Stromal cell of bone marrow (primary cell): Measurements from ENCODE around the gene LFNG.

Experiments used
- DNase-seq: peaks from one replicate; pipeline ENCODE4 v3.0.0-alpha.2; 2012; ENCODE audit warnings: low read depth

Gene LFNG

DNA sequence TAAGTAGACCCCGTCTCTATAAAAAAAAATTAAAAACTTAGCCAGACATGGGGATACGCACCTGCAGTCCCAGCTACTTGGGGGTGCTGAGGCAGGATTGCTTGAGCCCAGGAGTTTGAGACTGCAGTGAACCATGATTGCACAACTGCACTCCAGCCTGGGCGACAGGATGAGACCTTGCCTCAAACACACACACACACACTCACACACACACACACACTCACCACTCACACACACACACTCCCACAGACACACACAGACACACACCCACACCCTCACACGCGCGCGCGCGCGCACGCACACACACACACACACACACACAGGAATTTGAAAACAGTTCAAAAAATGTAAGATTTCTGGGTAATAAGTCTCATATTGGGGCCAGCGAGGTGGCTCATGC is 34.7 kb upstream of the LFNG start:
- no peak for DNase-seq

DNA sequence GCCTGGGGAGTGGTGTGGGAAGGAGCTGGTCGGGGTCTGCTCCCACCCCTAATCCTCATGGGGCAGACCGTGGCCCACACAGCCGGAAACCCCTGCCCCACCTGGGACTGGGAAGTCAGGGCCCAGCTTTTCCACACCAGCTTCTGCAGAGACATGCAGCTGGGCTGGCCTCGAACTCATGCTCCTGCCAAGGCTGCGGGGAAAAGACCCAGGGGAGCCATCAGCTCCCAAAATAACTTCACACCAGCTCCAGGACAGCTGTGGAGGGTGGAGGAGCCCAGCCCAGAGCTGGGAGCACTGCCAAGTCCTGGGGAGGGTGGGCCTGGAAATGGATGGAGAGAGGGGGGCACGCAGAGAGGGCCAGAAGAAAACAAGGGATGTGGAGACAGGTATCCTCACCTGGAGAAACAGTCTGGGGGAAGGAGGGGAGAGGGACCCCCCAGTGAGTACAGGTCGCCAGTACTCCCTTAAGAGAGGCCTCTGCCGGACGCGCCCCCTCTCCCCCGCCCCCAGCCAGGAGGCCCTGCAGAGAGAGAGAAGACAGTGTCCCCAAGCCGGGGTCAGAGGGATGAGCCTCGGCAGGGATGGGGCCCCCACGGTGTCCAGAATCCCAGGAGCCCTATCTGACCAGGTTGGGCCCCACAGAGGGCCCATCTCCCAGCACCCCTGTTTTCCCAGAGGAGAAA is 31.8 kb upstream of the LFNG start:
- DNase-seq, result no peak

DNA sequence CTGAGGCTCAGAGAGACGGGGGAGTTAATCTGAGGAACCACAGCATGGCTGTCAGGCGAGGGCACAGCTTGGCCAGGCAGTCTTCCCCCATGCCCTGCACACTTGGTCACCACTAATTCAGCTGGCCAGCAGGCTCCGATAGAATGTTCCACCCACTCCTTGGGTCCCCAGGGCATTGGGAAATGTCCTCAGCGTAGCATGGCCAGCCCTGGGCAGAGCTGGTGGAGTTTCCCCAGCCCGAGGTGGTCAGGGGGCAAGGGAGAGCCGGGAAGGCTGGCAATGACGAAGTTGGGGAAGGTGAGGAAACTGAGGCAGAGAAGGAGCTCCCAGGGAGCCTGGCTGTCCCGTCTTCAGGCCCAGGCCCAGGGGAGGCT is 31.3 kb upstream of the LFNG start:
- DNase-seq, result no peak

DNA sequence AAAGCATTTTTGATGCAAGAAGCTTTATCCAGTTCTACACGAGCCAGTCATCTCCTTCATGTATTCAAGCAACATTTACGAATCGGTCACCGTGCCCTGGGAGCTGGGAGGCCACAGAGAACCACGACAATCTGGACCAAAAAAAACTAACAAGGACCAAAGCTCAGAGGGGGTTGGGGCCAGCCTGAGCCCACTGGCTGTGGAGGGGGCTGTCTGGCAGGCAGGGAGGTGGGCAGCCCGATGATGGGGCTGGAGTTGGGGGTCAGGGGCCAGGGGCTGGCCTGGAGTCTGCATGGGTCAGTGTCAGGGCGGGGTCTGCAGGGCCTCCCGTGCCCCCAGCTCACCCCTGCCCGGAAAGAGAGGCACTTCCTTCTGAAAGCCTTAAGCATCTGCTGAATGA is 30.9 kb upstream of the LFNG start:
- DNase-seq, result no peak

DNA sequence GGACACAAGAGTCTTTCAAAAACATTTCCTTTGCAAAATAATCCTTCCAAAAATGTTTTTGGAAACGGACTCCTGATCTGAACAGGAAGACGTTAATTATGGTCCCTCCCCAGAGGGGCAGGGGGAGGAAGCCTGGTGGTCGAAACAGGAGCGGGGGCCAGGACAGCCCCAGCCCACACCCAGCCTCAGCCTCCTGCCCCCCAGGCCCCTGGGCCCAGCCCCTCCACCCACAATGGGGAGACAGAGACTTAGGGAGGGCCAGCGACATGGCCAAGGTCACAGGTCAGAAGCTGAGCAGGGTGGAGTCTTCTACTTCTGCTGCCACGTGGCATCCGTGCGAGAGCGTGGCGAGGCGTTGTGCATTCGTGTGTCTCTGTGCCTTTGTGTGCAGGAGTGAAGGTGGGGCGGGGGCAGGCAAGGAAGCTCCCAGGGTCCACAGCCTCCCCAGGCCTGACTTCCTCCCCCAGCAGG is 29.4 kb upstream of the LFNG start:
- no peak for DNase-seq

DNA sequence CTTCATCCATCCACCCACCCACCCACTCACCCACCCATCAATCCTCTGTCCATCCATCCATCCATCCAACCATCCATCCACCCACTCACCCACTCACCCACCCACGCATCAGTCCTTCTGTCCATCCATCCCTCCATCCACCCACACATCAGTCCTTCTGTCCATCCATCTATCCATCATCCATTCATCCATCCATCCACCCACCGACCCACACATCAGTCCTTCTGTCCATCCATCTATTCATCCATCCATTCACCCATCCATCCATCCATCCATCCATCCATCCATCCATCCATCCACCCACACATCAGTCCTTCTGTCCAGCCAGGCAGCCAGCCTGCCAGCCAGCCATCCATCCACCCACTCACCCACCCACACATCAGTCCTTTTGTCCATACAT is 27.5 kb upstream of the LFNG start:
- no peak for DNase-seq

DNA sequence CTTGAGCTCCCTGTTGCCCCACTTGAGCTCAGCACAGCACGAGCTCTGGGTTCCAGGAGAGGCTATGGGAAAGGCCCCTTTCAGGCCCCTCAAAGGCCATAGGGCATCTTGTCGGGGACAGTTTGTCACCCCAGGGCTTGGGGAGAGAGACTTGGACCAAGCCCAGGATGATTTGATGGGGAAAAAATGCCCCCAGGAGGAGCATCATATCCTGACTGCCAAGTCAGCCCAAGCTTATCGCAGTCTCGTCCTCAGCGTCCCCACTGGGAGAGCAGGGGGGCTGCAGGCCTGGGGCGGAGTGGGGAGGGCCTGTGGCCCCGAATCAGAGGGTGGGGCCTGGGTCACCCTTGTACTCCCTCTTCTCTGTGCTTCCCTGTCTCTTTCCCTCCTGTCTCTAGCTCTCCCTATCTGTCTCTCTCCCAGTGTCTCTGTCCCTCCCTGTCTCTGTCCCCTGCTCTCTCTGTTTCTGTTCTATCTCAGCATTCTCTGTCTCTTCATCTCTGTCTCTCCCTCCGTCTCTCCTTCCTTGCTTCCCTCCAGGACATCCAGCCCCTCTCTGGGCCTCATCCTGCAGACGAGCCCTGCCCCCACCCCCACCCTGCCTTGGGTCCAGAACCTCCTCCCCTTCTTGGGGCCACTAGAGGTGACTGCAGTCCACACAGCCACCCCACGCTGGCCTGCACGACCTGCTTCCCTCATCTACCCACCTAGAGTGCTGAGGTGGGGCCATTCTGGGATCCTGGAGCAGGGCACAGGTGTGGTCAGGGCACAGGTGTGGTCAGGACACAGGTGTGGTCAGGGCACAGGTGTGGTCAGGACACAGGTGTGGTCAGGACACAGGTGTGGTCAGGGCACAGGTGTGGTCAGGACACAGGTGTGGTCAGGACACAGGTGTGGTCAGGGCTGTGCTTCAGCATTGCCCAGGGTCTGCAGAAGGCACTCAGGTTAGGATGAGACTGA is 26.1 kb upstream of the LFNG start:
- no peak for DNase-seq

DNA sequence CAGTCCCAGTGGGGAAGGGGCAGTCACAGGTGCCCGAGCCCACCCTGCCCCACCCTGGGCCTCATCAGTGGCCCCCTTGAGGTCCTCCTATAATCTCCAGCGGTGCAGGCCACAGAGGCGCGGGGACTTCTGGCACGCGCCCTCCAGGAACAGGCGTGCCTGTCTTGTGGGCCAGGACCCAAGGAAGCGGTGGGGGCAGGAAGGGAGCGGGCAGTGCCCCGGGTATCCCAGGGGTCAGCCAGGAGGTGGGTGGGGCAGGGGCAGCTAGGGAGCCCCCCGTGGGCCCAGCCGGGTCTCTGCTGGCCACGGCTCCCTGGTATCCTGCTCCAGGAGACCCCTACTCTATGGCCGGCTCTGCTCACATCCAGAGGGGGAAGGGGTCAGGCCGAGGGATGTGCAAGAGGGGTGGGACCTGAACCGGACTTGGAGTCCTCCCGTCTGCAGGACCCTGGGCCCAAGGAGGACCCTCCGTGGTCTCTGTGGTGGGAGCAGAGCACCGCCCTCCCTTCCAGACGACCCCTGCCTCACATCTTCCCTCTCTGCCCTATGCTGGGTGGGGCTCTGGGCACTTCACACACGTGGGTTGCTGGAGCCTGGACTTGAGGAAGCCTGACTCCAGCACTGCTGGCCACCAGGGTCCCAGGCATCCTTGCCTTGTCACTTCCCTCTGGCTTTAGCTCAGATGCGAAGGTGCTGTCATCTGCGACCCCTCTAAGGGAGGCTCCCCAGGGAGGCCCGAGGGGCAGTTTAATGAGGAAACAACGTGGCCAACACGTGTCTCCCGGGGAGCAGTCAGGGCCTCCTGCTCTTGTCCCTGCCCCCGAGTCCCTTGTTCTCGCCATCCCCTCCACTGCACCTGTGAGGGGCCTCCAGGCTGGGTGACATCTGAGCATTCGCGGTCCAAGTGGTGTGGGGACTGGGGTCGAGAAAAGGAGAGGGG is 25.1 kb upstream of the LFNG start:
- no peak for DNase-seq

DNA sequence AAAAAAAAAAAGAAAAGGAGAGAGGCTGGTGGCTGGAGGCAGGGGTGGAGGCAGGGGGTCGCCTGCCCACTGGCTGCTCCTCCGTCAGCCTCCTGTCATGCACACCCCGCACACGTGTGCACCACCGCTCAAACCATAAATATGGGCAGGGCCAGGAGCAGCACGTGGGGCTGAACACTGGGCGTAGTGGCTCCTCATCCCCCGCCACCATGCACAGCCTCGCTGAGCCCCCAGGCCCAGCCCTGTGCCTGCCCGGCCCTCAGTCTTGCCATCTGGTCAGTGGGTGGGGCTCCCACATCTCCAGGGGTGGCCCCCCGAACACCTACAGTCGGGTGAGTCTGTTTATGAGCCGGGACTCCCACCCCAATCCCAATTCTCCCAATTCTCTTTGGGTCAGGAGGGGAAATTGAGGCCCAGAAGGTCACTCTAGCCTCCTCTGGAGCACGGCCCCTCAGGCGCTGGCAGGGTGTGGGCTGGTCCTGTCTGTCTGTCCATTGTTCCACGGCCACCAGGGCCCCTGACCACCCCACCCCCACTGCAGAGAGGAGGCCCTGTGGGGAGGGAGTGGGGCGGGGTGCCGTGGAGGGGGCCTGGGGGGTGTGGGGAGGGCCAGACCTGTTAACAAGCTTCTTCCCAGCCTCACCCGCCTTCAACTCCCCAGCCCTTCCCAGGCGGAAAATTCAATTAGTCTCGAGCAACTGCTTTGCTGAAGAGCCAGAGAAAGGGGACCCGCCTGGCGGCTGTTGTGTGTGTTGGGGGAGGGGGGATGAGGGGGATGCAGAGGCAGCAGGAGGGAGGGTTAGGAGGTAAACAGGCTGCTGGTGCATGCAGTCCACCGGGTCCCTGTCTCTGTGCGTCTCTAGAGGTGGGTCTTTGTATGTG is 23.9 kb upstream of the LFNG start:
- DNase-seq, result no peak

DNA sequence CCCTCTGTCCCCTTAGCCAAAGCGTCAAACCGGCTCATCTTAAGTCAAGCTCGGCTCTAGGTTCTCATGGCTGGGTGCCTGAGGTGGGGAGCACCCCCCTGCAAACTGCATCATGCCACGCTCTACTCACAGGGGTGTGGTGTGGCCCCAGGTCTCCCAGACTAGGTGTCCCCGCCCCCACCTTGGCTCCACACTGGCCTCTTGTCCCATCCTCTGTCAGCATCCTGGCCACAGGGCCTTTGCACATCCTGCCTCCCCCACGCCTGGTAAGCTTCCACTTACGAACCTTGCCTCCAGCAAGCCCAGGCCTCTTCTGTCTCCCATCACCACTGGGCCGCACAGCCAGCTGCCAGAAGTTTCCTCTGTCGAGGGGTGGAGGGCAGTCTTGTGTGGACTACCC is 23.2 kb upstream of the LFNG start:
- no peak for DNase-seq

DNA sequence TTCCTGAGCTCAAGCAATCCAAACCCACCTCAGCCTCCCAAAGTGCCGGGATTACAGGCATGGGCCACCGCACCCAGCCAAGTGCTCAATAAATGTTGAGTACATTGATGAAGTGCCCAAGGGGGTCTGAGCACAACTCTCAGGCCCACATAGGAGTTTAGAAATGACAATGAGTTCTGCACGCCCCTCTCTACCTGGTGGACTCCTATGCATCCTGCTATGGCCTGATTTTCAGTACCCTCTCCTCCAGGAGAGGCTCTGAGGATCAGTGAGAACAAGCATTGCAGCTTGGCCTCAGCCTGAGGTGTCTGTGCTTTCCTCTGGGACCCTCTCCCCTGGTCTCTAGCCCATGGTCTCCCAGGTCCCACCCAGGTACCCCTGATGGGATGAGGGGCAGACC is 22.5 kb upstream of the LFNG start:
- DNase-seq, result no peak

DNA sequence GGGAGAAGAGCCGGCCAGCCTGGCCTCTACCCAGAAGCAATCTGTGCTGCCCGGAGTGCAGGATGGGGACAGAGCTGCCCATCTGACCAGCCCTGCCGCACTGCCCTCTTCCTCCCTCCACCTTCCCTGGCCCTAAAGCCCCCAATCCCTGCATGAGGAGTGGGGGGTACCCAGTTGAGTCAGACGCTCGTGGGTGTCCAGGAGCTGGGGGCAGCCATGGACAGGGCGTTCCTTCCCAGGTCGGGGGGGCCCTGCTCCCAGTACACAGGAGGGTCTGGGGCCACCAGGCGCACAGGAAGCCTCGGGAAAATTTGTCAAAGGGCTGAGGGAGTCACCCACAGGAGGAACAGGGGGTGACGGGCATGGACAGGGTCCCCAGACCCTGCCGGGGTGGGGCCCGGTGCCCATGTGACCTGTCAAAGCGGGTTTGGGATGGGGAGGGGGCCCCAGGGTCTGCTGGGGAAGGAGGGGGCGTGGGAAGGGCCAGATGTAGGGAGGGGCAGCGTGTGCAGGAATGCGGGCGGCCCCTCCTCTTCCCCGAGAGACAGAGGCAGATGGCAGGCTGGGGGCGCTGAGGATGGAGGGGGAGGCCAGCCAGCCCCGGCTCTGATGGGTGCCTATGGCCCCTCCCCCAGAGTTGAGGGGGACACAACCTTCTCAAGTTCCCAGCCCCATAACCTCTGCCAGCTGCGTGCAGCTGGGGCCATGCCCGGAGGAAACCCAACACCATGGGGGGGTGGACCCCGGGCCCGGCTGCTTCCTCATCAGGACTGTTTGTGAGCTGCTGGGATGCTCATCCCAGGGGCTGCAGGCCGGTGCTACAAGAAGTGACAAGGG is 21.9 kb upstream of the LFNG start:
- DNase-seq, result no peak

DNA sequence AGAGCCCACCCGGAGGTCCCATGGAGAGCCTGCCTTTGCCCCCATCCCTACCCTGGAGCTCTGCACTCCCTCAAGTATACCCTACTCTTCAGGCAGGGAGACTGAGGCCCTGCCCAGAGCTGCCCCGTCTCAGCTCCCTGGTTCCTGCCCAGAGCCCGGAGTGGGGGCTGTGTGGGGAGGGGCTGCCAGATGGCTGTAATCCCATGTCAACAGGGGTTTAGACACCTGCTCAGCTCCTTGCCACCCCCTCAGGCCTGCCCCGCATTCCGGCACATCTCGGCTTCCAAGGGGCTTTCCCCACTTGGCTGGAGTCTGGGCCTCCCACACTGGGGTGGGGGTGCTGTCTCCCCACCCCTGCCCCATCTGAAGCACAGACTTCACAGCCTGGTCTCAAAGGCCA is 20.9 kb upstream of the LFNG start:
- no peak for DNase-seq

DNA sequence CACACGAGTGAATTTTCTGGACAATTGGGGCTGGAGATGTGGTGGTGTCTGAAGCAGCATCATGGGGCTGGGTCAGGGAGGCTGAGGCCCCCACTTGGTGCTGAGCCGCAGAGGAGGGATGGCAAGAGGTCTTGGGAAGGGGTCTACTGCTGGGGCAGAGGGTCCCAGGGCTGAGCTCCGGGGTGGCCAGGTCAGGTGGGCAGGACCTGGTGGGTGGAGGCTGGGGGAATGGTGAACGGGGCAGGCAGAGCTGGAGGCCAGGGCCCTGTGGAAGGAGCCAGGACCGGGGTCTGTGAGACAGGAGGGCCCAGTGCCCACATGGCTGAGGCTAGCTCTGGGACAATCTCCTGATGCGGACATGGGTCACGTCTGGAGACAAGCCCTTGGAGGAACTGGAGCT is 20.4 kb upstream of the LFNG start:
- DNase-seq, result no peak

DNA sequence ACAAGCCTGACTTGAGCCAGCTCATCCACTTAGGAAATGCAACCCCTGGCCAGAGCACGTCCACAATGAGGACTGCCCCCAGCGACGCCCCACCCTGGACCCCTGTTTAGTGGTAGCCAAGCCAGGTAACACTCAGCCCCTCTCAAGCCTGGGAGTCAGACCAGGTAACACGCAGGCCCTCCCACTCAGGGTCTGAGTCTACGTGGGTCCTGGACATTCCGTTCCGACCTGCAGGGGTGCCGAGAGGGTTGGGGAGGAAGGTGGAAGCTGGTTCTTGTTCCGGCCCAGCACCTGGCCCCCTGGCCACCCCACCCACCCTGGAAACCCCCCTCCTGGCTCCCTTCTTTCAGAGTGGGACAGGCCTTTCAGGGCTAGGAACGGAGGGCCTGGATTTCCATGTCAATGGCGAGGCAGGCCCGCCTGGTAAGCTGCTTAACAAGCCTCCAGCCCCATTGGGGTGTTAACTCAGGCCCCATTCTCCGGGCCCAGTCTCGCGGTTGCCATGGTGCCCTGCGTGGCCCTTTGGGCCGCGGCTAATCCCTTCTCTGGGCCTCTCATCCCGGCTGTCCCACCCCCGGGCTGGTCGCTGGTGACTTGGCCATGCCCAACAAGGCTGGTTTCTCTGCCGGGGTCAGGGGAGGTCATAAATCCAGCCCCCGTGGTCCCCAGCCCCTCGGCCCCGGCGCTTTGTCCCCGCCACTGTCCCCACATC is 19.7 kb upstream of the LFNG start:
- DNase-seq, result no peak

DNA sequence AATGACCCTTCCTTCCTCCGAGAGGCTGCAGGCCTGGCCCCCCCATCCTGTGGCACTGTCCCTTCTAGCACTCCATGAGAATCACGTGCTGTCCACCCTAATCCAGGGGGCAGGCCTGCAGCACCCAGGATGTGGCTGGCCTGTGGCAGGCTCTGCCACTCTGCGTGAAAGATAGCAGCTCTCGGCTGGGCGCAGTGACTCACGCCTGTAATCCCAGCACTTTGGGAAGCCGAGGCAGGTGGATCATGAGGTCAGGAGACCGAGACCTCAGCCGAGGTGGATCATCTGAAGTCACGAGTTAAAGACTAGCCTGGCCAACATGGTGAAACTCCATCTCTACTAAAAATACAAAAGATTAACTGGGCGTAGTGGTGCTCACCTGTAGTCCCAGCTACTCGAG is 18.9 kb upstream of the LFNG start:
- DNase-seq, result no peak

DNA sequence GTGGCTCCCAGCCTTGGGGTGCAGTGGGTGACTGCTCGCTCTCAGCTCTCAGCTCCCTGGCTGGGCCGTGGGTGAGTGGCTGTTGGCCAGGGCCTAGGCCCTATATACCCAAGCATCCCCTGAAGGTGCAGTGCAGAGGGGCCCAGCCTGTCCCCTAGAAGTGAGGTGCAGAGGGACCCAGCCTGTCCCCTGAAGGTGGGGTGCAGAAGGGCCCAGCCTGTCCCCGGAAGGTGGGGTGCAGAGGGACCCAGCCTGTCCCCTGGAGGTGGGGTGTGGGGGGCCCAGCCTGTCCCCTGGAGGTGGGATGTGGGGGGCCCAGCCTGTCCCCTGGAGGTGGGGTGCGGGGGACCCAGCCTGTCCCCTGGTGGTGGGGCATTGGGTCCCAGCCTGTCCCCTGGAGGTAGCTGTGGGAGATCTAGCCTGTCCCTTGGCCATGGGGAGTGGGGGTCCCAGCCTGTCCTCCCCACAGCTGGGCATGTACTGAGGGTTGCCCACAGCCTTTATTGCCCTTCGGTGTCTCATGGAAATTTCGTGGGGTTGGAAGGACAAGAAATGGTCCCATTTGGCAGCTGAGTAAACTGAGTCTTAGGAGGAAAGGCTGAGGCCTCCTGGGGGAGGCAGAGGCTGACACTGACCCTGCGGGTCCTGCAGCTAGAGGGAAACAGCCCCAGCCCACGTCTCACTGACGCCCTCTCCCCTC is 17.5 kb upstream of the LFNG start:
- DNase-seq, result no peak

DNA sequence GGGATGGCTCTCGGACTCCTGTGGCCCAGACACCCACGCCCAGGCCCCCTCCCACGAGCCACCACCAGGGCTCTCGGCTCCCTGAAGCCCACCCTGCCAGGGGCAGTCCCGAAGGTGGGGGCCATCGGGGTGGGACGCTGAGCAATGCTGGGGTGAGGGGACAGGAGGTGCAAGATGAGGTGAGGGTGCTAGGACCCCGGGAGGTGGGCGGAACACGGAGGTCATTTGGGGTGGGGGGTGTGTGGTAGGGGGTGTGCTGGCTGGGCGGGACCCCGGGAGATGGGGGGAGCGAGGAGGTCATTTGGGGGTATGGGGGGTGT is 17.0 kb upstream of the LFNG start:
- no peak for DNase-seq
